Measurements from ENCODE around the gene POP5. TPM values are rescaled to one million over a fixed set of nuclear protein-coding genes. Genes with fewer than 3 reads are reported as not detected.
"Not testable (repeated sequence)": the region's sequence is repeated elsewhere in the genome, so short reads cannot be mapped to it uniquely, and the experiment has no call there.

POP5 gene
- total RNA-seq, 4 donors from 2014 or later: 7.5 to 26.9 (median 22.5) TPM

- no peak for DNase-seq (ENCODE audit: low spot score in 2 of 2)
- intact Hi-C loops (cut with DNase I; ENCODE audit: low total_unique reads): no loop called here
Measured at GRCh38 chr12:120532701-120533238, 48.4 kb downstream of the POP5 start.

GRCh38 chr12:120530418-120530761, 50.8 kb downstream of the POP5 start:
- DNase-seq (ENCODE audit: low spot score in 2 of 2); H3K4me3 ChIP-seq (ENCODE audit: low read depth, poor library complexity, severe bottlenecking); intact Hi-C loops (cut with DNase I; ENCODE audit: low total_unique reads): not testable (repeated sequence)

More at GRCh38 chr12:120532701-120533238, 48.4 kb downstream of the POP5 start:
- 72 to 85% methylated on average over 4 of the region's 4 CpGs for WGBS, 2 donors
- no peak for TF ChIP-seq CTCF (IDR thresholded peaks at IDR 0.05)
- no peak for TF ChIP-seq POLR2A (IDR thresholded peaks at IDR 0.05)
- no peak overlapping the region for H3K4me3 ChIP-seq (ENCODE audit: low read depth, poor library complexity, severe bottlenecking)

GRCh38 chr12:120529641-120530417, 51.4 kb downstream of the POP5 start:
- intact Hi-C loops (cut with DNase I; ENCODE audit: low total_unique reads): no loop called here
- no peak for DNase-seq (ENCODE audit: low spot score in 2 of 2)
- H3K4me3 ChIP-seq (ENCODE audit: low read depth, poor library complexity, severe bottlenecking): no peak overlapping the region
- WGBS, 2 donors: 14% methylated on average over 19 of the region's 19 CpGs
- TF ChIP-seq CTCF (IDR thresholded peaks at IDR 0.05) (no peak), POLR2A (IDR thresholded peaks at IDR 0.05) (no peak)

- DNase-seq (ENCODE audit: low spot score in 2 of 2): peak; percentile 92 to 98
- intact Hi-C loops (cut with DNase I; ENCODE audit: low total_unique reads): no loop called here
- WGBS, 2 donors: 1% methylated on average over 38 of the region's 38 CpGs
- TF ChIP-seq CTCF (IDR thresholded peaks at IDR 0.05) (no peak), POLR2A (IDR thresholded peaks at IDR 0.05) (no peak)
- H3K4me3 ChIP-seq (ENCODE audit: low read depth, poor library complexity, severe bottlenecking): peak within 1 kb of the TSS; percentile 73
Measured at GRCh38 chr12:120528861-120529525, 52.2 kb downstream of the POP5 start, which contains the start of gene COQ5. Gene COQ5, minus strand, starts transcription at chr12:120529158. Its CDS starts 17 bp downstream, at chr12:120529141.

Other genes with a start within 250 kb of the POP5 start
- gene MSI1, start 212.2 kb downstream of the POP5 start, total RNA-seq: under 1 TPM in 2 of 4 donors, not detected in 2; 0.07 to 0.39 TPM
- gene COX6A1, start 143.3 kb downstream of the POP5 start, total RNA-seq: 100 to 1,000 TPM; 638 to 834 (median 702) TPM
- 10 to 100 TPM in 3 of 4 donors, 1 to 10 TPM in 1; 9.6 to 20.2 (median 16.1) TPM for gene TRIAP1, start 135.0 kb downstream of the POP5 start, total RNA-seq
- gene GATC, start 135.0 kb downstream of the POP5 start, total RNA-seq: 10 to 100 TPM; 19.3 to 24.1 (median 20.1) TPM
- 10 to 100 TPM; 55.4 to 97.2 (median 81.2) TPM for gene SRSF9, start 111.7 kb downstream of the POP5 start, total RNA-seq
- 100 to 1,000 TPM; 310 to 529 (median 388) TPM for gene DYNLL1, start 85.3 kb downstream of the POP5 start, total RNA-seq
- gene COQ5, start 52.2 kb downstream of the POP5 start, total RNA-seq: 10 to 100 TPM; 16.5 to 19.2 (median 18.3) TPM
- gene RNF10, start 47.0 kb downstream of the POP5 start, total RNA-seq: 100 to 1,000 TPM in 3 of 4 donors, 10 to 100 TPM in 1; 99.9 to 162 (median 118) TPM
- under 1 TPM in 3 of 4 donors, not detected in 1; 0.39 to 0.94 (median 0.89) TPM for gene CABP1, start 59.2 kb upstream of the POP5 start, total RNA-seq
- gene MLEC, start 105.7 kb upstream of the POP5 start, total RNA-seq: 10 to 100 TPM; 15.4 to 53.3 (median 40.9) TPM
- gene UNC119B, start 129.1 kb upstream of the POP5 start, total RNA-seq: 10 to 100 TPM in 3 of 4 donors, 1 to 10 TPM in 1; 5.0 to 20.3 (median 13.9) TPM
- gene ACADS, start 144.4 kb upstream of the POP5 start, total RNA-seq: 10 to 100 TPM; 21.3 to 37.1 (median 29.1) TPM